Measurements from ENCODE around the gene NCOA3. TPM values are rescaled to one million over a fixed set of nuclear protein-coding genes. Genes with fewer than 3 reads are reported as not detected.

NCOA3 gene
- total and polyA plus RNA-seq, 12 donors = 8.0 to 30.2 (median 21.4) TPM

- peaks cover 0 to 85% (median 40%) of the 10 kb centered on the region in 9 donors for H3K4me1 ChIP-seq
- ATAC-seq = peak; percentile 55 to 90 (median 80)
- no peaks in the 10 kb centered on the region for H3K27me3 ChIP-seq
- no peak overlapping the region for H3K4me3 ChIP-seq
- WGBS, 2 donors = 62 to 65% methylated on average over 6 of the region's 6 CpGs
- peak overlapping the region in 4 of 10 donors; percentile 17 to 74 (median 28) for H3K27ac ChIP-seq
- TF ChIP-seq CTCF (IDR thresholded peaks at IDR 0.05) = no peak
- peaks cover 0 to 8% (median 0%) of the 10 kb centered on the region in 9 donors for H3K36me3 ChIP-seq
- peak in 1 of 2 donors; percentile 61 for DNase-seq
- intact Hi-C loops (cut with DNase I) = loop anchor here in 6 of 10 donors (5.0 to 10.0 kb wide), 6 partner anchors 33 to 216 kb away; partner anchors contain the start of gene NCOA3 (in 3 of the 6)
- no peaks in the 10 kb centered on the region for H3K9me3 ChIP-seq
Observed at GRCh38 chr20:47610247-47610944, 108.7 kb downstream of the NCOA3 start.

- H3K9me3 ChIP-seq = no peaks in the 10 kb centered on the region
- peak overlapping the region in 3 of 10 donors; percentile 17 to 74 (median 25) for H3K27ac ChIP-seq
- DNase-seq (no peak), ATAC-seq (no peak)
- no peak for TF ChIP-seq CTCF (IDR thresholded peaks at IDR 0.05)
- no peaks in the 10 kb centered on the region for H3K27me3 ChIP-seq
- H3K4me1 ChIP-seq = peaks cover 0 to 83% (median 45%) of the 10 kb centered on the region in 9 donors
- peaks cover 0 to 6% (median 0%) of the 10 kb centered on the region in 9 donors for H3K36me3 ChIP-seq
- H3K4me3 ChIP-seq = no peak overlapping the region
- intact Hi-C loops (cut with DNase I) = loop anchor here in 6 of 10 donors (5.0 to 10.0 kb wide), 6 partner anchors 34 to 216 kb away; partner anchors contain the start of gene NCOA3 (in 3 of the 6)
Observed at GRCh38 chr20:47610945-47611250, 109.2 kb downstream of the NCOA3 start.

- peaks cover 0 to 76% (median 42%) of the 10 kb centered on the region in 9 donors for H3K4me1 ChIP-seq
- H3K27me3 ChIP-seq = no peaks in the 10 kb centered on the region
- intact Hi-C loops (cut with DNase I) = loop anchor here in 6 of 10 donors (5.0 to 10.0 kb wide), 6 partner anchors 34 to 217 kb away; partner anchors contain the start of gene NCOA3 (in 3 of the 6)
- ATAC-seq (no peak), DNase-seq (no peak)
- no peak overlapping the region for H3K27ac ChIP-seq
- WGBS, 2 donors = 98 to 99% methylated on average over 9 of the region's 9 CpGs
- H3K4me3 ChIP-seq = no peak overlapping the region
- no peaks in the 10 kb centered on the region for H3K9me3 ChIP-seq
- no peaks in the 10 kb centered on the region for H3K36me3 ChIP-seq
- TF ChIP-seq CTCF (IDR thresholded peaks at IDR 0.05) = no peak
Observed at GRCh38 chr20:47611785-47612184, 110.1 kb downstream of the NCOA3 start.

GRCh38 chr20:47612670-47613069, 111.0 kb downstream of the NCOA3 start:
- no peaks in the 10 kb centered on the region for H3K36me3 ChIP-seq
- ATAC-seq = peak in 1 of 8 donors; percentile 56
- WGBS, 2 donors = 78 to 83% methylated on average over 2 of the region's 2 CpGs

More at GRCh38 chr20:47612670-47613069, 111.0 kb downstream of the NCOA3 start:
- intact Hi-C loops (cut with DNase I) = loop anchor here in 6 of 10 donors (5.0 to 10.0 kb wide), 6 partner anchors 35 to 218 kb away; partner anchors contain the start of gene NCOA3 (in 3 of the 6)
- DNase-seq = no peak
- Histone ChIP-seq H3K27me3 (no peaks in the 10 kb centered on the region), H3K4me3 (no peak overlapping the region), H3K27ac (peak overlapping the region in 2 of 10 donors; percentile 3 to 11), H3K4me1 (peaks cover 0 to 77% (median 39%) of the 10 kb centered on the region in 9 donors), H3K9me3 (no peaks in the 10 kb centered on the region)
- no peak for TF ChIP-seq CTCF (IDR thresholded peaks at IDR 0.05)
